Urinary bladder (tissue), 4 donors: ENCODE data around the gene OFD1. TPM values are rescaled to one million over a fixed set of nuclear protein-coding genes. Genes with fewer than 3 reads are reported as not detected.
A peak's percentile ranks its signal among the peaks of the same experiment; 100 is the strongest.
"Not testable (repeated sequence)": the region's sequence is repeated elsewhere in the genome, so short reads cannot be mapped to it uniquely, and the experiment has no call there.

Source experiments
- DNase-seq: peaks from one replicate; pipeline ENCODE4 v3.0.0-alpha.2; 2015; ENCODE audit errors: extremely low spot score
- H3K27ac ChIP-seq: one replicate; pipeline ENCODE4 v1.5.1; 2013; ENCODE audit warnings: low read depth, mild to moderate bottlenecking, moderate library complexity
- H3K36me3 ChIP-seq: one replicate; pipeline ENCODE4 v1.6.1; 2013; ENCODE audit warnings: mild to moderate bottlenecking, moderate library complexity; ENCODE audit not compliant: insufficient read depth
- H3K4me1 ChIP-seq: one replicate; pipeline ENCODE4 v1.6.1; 2013; ENCODE audit warnings: mild to moderate bottlenecking, moderate library complexity; ENCODE audit not compliant: insufficient read depth
- H3K4me3 ChIP-seq: one replicate; pipeline ENCODE4 v1.5.1; 2013; ENCODE audit warnings: low read depth, low read length
- WGBS: extraction: QIAGEN DNeasy Blood & Tissue Kit; methylation state at CpG from one replicate; pipeline ENCODE4 v1.1.7; 2013; 5-methylcytosine and 5-hydroxymethylcytosine counted together
- polyA plus RNA-seq: library from polyadenylated mRNA; stranded (reverse); fragments of 200-250 nt; gene quantifications from one replicate; pipeline ENCODE4 v1.2.3, GENCODE V29; 2013
- total RNA-seq: library from RNA; depleted of rRNA; stranded (reverse); fragments of >200 nt; gene quantifications from one replicate; pipeline ENCODE4 v1.2.3, GENCODE V29; 2014
- donor health status: healthy with polysubstance abuse.
- donor health status: healthy.

The OFD1 gene
- total and polyA plus RNA-seq, 2 donors: 11.4 to 52.3 TPM

- no peak for DNase-seq
- H3K27ac ChIP-seq: no peak overlapping the region
- no peaks in the 10 kb centered on the region for H3K36me3 ChIP-seq
- H3K4me1 ChIP-seq: no peaks in the 10 kb centered on the region
- WGBS: 81% methylated on average over 3 of the region's 3 CpGs
- H3K4me3 ChIP-seq: no peak overlapping the region
These were observed 15.2 kb upstream of the OFD1 start for GRCh38 chrX:13719192-13719856.

DNA sequence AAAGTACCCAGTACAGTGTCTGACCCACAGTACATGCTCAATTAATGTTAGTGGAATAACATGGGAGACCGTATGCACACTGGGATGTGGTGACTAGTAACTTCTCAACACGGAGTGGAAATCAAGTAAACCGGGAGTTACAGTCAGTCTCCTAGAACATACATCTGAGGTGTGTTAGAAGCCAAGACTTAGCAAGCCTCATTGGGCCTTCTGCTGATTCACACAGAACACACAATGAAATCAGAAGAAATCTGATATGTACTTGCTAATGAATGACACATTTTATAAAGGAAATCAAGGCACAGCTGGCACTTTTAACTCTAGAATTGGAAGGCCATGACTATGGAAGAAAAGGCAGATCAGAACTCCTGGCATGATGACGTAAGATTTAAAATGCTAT lies 13.2 kb upstream of the OFD1 start:
- 36% methylated on average over 4 of the region's 4 CpGs for WGBS
- no peaks in the 10 kb centered on the region for H3K4me1 ChIP-seq

DNA sequence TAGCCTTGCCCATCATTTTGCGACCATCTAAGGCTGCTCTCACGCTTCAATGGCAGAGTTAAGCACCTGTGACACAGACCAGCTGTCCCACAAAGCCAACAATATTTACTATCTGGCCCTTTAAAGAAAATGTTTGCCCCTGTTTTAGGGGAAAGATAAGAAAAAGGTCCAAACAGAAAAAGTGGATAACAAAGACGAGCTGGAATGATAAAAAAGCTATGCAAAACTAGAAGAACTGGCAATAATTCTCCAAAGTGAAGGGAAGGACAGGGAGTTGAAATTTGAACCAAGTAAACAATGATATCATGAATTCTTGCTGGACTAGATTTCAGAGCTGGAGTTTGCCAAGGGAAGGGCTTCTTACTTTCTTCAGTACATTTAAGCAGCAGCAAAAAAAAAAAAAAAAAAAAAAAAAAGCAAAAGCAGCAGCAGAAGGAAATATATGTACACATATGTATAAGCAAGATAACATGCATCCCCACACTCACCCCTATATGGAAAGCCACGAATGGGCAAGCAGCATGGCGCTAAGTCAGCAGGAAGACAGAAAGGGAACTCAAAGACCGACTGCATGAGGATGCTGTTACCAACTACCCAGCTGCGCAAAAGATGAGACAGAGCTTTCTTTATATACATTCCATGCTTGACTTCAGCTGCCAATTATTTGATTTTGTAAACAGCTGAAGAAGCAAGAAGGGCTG lies 12.6 kb upstream of the OFD1 start:
- DNase-seq: no peak
- no peaks in the 10 kb centered on the region for H3K36me3 ChIP-seq
- WGBS: 14% methylated on average over 7 of the region's 7 CpGs
- H3K4me3 ChIP-seq: no peak overlapping the region
- peak overlapping the region; percentile 67 for H3K27ac ChIP-seq
- H3K4me1 ChIP-seq: no peaks in the 10 kb centered on the region

More for the DNA sequence above, 13.2 kb upstream of the OFD1 start:
- Histone ChIP-seq H3K4me3 (no peak overlapping the region), H3K36me3 (no peaks in the 10 kb centered on the region), H3K27ac (peak overlapping the region; percentile 56)
- DNase-seq: no peak

DNA sequence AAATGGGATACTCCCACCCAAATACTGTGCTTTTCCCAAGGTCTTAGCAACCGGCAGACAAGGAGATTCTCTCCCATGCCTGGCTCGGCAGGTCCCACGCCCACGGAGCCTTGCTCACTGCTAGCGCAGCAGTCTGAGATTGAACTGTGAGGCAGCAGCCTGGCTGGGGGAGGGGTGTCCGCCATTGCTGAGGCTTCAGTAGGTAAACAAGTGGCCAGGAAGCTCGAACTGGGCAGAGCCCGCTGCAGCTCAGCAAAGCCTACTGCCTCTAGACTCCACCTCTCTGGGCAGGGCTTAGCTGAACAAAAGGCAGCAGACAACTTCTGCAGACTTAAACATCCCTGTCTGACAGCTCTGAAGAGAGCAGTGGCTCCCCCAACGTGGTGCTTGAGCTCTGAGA lies 9.7 kb upstream of the OFD1 start:
- not testable (repeated sequence) for H3K4me1 ChIP-seq, DNase-seq, H3K27ac ChIP-seq, H3K36me3 ChIP-seq, H3K4me3 ChIP-seq
- 81% methylated on average over 9 of the region's 9 CpGs for WGBS

DNA sequence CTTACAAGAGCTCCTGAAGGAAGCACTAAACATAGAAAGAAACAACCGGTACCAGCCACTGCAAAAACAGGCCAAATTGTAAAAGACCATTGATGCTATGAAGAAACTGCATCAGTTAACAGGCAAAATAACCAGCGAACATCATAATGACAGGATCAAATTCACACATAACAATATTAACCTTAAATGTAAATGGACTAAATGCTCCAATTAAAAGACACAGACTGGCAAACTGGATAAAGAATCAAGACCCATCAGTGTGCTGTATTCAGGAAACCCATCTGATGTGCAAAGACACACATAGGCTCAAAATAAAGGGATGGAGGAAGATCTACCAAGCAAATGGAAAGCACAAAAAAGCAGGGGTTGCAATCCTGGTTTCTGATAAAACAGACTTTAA lies 8.0 kb upstream of the OFD1 start:
- H3K27ac ChIP-seq, DNase-seq, H3K36me3 ChIP-seq, H3K4me3 ChIP-seq, H3K4me1 ChIP-seq: not testable (repeated sequence)
- 92% methylated on average over 2 of the region's 2 CpGs for WGBS

DNA sequence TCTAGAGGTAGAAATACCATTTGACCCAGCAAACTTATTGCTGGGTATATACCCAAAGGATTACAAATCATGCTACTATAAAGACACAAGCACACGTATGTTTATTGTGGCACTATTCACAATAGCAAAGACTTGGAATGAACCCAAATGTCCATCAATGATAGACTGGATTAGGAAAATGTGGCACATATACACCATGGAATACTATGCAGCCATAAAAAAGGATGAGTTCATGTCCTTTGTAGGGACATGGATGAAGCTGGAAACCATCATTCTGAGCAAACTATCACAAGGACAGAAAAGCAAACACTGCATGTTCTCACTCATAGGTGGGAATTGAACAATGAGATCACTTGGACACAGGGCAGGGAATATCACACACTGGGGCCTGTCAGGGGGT lies 4.0 kb upstream of the OFD1 start:
- H3K36me3 ChIP-seq, H3K4me3 ChIP-seq, DNase-seq, H3K4me1 ChIP-seq, H3K27ac ChIP-seq: not testable (repeated sequence)
- WGBS: 100% methylated on average over 1 of the region's 1 CpG

- no peak for DNase-seq
- Histone ChIP-seq H3K36me3 (no peaks in the 10 kb centered on the region), H3K27ac (no peak overlapping the region), H3K4me3 (no peak overlapping the region), H3K4me1 (no peaks in the 10 kb centered on the region)
- 49% methylated on average over 7 of the region's 7 CpGs for WGBS
These were observed 2.1 kb upstream of the OFD1 start for GRCh38 chrX:13732246-13733067.

DNA sequence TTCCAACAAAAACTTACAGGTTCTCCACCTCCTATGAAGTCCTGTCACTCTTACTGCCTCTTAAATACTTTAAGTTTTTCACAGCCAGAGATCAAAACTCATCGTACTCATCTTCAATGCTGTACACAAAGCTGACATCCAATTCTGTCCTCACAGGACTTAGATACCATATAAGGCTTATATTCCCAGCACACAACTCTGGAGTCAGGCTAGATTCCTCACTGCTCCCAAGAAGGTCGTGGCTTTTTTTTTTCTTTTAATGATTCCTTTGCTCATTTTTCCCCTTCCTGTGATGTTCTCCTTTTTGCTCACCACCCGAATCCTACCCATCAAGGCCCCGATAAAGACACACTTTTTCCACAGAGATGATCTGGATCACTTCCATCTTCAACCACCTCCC lies 1.0 kb upstream of the OFD1 start:
- Histone ChIP-seq H3K36me3 (no peaks in the 10 kb centered on the region), H3K4me3 (peak overlapping the region; percentile 59), H3K4me1 (no peaks in the 10 kb centered on the region), H3K27ac (peak overlapping the region; percentile 82)
- DNase-seq: no peak
- 6% methylated on average over 4 of the region's 4 CpGs for WGBS

GRCh38 chrX:13741695-13742094 lies 7.1 kb downstream of the OFD1 start:
- no peak overlapping the region for H3K4me3 ChIP-seq
- H3K36me3 ChIP-seq: no peaks in the 10 kb centered on the region
- no peaks in the 10 kb centered on the region for H3K4me1 ChIP-seq
- 80% methylated on average over 6 of the region's 6 CpGs for WGBS
- DNase-seq: no peak
- no peak overlapping the region for H3K27ac ChIP-seq

GRCh38 chrX:13742397-13743176 lies 8.0 kb downstream of the OFD1 start:
- DNase-seq: no peak
- 82% methylated on average over 13 of the region's 13 CpGs for WGBS
- Histone ChIP-seq H3K4me3 (no peak overlapping the region), H3K4me1 (no peaks in the 10 kb centered on the region), H3K36me3 (no peaks in the 10 kb centered on the region), H3K27ac (no peak overlapping the region)

- no peak overlapping the region for H3K4me3 ChIP-seq
- H3K4me1 ChIP-seq: no peaks in the 10 kb centered on the region
- H3K36me3 ChIP-seq: peaks cover 2% of the 10 kb centered on the region
- no peak for DNase-seq
- WGBS: 22% methylated on average over 2 of the region's 2 CpGs
- H3K27ac ChIP-seq: no peak overlapping the region
These were observed 13.3 kb downstream of the OFD1 start for GRCh38 chrX:13747836-13748235.

DNA sequence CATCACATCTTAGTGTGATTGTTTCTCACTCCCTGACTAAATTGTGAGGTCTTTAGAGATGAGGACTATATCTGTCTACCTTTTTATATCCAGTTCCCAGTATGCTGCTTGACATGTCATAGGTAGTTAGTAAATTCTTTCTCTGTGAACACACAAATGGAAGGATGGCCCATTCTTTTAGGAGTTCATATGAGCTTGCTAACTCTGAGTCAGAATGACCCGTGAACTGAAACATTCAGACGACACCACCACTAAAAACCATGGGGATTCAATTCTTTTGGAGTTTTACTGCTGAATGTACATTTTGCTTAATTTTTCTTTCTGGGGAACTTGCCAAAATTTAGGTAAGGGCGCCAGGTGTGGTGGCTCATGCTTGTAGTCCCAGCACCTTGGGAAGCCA lies 13.9 kb downstream of the OFD1 start:
- Histone ChIP-seq H3K4me1 (no peaks in the 10 kb centered on the region), H3K36me3 (peaks cover 2% of the 10 kb centered on the region), H3K27ac (no peak overlapping the region), H3K4me3 (no peak overlapping the region)
- WGBS: 93% methylated on average over 3 of the region's 3 CpGs
- no peak for DNase-seq

DNA sequence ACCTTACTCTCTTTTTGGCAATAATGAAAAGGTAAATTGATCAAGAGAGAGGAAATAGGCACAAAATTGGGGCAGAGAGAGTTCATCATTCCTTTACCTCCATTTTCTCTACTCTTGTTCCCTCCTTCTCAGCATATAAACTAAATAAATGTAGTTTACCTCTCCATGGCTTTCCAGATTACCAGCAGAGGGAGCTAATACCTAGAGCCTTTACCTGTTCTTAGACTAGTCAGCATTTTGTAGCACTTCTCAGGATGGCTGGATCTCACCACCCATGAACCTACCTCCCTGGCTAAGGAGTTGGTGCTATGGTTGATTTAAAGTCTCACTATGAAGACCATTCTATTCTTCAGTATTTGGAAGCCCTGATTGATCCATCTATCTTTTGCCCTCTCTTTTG lies 15.7 kb downstream of the OFD1 start:
- no peak for DNase-seq
- Histone ChIP-seq H3K4me3 (no peak overlapping the region), H3K36me3 (peaks cover 4% of the 10 kb centered on the region), H3K27ac (no peak overlapping the region), H3K4me1 (no peaks in the 10 kb centered on the region)
